Naive thymus-derived CD4-positive, alpha-beta T cell (primary cell): ENCODE results near the gene TAAR2. TPM values are rescaled to one million over a fixed set of nuclear protein-coding genes. Genes with fewer than 3 reads are reported as not detected.

Source experiments
- ATAC-seq: fragments of 150-1000 bp; cut with Tn5 transposase; 2 replicates; pipeline ENCODE4 v1.10.0; 2021; ENCODE audit warnings: mild to moderate bottlenecking, moderate library complexity
- CTCF ChIA-PET: fragments of 350-600 bp; sonication (Branson Sonifier 250); formaldehyde crosslinking; loops from one replicate; lab custom pipeline; 2021; ENCODE audit warnings: antibody characterized with exemption; lab: Charles Lee
- POLR2A ChIA-PET: fragments of 350-600 bp; sonication (Branson Sonifier 250); formaldehyde crosslinking; loops from one replicate; lab custom pipeline; 2021; ENCODE audit warnings: antibody characterized with exemption, inconsistent platforms; lab: Charles Lee
- DNase-seq, 9 donors: peaks; one replicate each; pipeline versions ENCODE4 v3.0.0 to v3.0.0-alpha.2; 2020 to 2022; ENCODE audit warnings: mixed read lengths in 1 of 9
- H3K27ac ChIP-seq: one replicate; pipeline ENCODE4 v1.7.0; 2013; ENCODE audit warnings: mild to moderate bottlenecking, low read depth, low read length, moderate library complexity
- H3K27me3 ChIP-seq, 2 donors: one replicate each; pipeline ENCODE4 v1.7.0; 2013; ENCODE audit warnings: low read length in 2 of 2, mild to moderate bottlenecking in 2 of 2, moderate library complexity in 2 of 2; ENCODE audit not compliant: control insufficient read depth in 2 of 2, insufficient read depth in 2 of 2
- H3K36me3 ChIP-seq, 3 experiments: 1 replicate in 2 of 3; 2 replicates in 1 of 3; pipeline ENCODE4 v1.7.0; 2013; ENCODE audit warnings: low read length in 3 of 3, mild to moderate bottlenecking in 3 of 3, moderate library complexity in 1 of 3; ENCODE audit not compliant: insufficient read depth in 3 of 3, control insufficient read depth in 2 of 3
- H3K4me1 ChIP-seq, 2 donors: one replicate each; pipeline ENCODE4 v1.7.0; 2013; ENCODE audit warnings: low read length in 2 of 2, mild to moderate bottlenecking in 2 of 2, moderate library complexity in 1 of 2; ENCODE audit not compliant: control insufficient read depth in 2 of 2, insufficient read depth in 2 of 2
- H3K4me3 ChIP-seq: 2 replicates; pipeline ENCODE4 v1.7.0; 2013; ENCODE audit warnings: mild to moderate bottlenecking, low read length
- H3K9me3 ChIP-seq, 3 experiments: 1 replicate in 2 of 3; 2 replicates in 1 of 3; pipeline ENCODE4 v1.7.0; 2013; ENCODE audit warnings: low read length in 3 of 3; ENCODE audit not compliant: control insufficient read depth in 2 of 3
- H3K27ac Mint-ChIP-seq, 9 donors: one replicate each; pipeline ENCODE4 v1.8.0; 2020 to 2022; ENCODE audit warnings: mixed read lengths in 9 of 9, mild to moderate bottlenecking in 8 of 9, moderate library complexity in 5 of 9, inconsistent platforms in 2 of 9
- H3K27me3 Mint-ChIP-seq, 5 donors: one replicate each; pipeline ENCODE4 v1.8.0; 2021 to 2022; ENCODE audit warnings: mixed read lengths in 5 of 5, mild to moderate bottlenecking in 1 of 5
- H3K36me3 Mint-ChIP-seq, 5 donors: one replicate each; pipeline ENCODE4 v1.8.0; 2020 to 2022; ENCODE audit warnings: mixed read lengths in 5 of 5, mild to moderate bottlenecking in 3 of 5, inconsistent platforms in 1 of 5
- H3K4me1 Mint-ChIP-seq, 7 donors: one replicate each; pipeline ENCODE4 v1.8.0; 2020 to 2022; ENCODE audit warnings: mixed read lengths in 7 of 7, mild to moderate bottlenecking in 3 of 7, inconsistent platforms in 1 of 7
- H3K4me3 Mint-ChIP-seq, 10 donors: one replicate each; pipeline ENCODE4 v1.8.0; 2020 to 2022; ENCODE audit warnings: mild to moderate bottlenecking in 10 of 10, mixed read lengths in 10 of 10, moderate library complexity in 6 of 10, inconsistent platforms in 2 of 10
- H3K9me3 Mint-ChIP-seq, 11 donors: one replicate each; pipeline ENCODE4 v1.8.0; 2020 to 2022; ENCODE audit warnings: mixed read lengths in 11 of 11, mild to moderate bottlenecking in 4 of 11, inconsistent platforms in 1 of 11, moderate library complexity in 1 of 11
- intact Hi-C, 2 donors: fragments of 100-400 bp; cut with micrococcal nuclease; formaldehyde crosslinking; loops; one replicate each; pipeline ENCODE4 v1.15.1; 2023
- polyA plus RNA-seq, 2 donors: library from polyadenylated mRNA; unstranded; fragments of 300-500 nt; fragmentation: Illumina TruSeq; gene quantifications; one replicate each; pipeline ENCODE4 v1.2.3, GENCODE V29; 2021
- total RNA-seq, 6 experiments: library from RNA in 5 of 6; stranded (reverse) in 5 of 6; gene quantifications; 1 replicate in 5 of 6; 2 replicates in 1 of 6; pipeline ENCODE4 v1.2.3 and lab custom pipeline; 2021 to 2026

TAAR2 gene
- total and polyA plus RNA-seq, 7 experiments from 2014 or later: not detected

DNA sequence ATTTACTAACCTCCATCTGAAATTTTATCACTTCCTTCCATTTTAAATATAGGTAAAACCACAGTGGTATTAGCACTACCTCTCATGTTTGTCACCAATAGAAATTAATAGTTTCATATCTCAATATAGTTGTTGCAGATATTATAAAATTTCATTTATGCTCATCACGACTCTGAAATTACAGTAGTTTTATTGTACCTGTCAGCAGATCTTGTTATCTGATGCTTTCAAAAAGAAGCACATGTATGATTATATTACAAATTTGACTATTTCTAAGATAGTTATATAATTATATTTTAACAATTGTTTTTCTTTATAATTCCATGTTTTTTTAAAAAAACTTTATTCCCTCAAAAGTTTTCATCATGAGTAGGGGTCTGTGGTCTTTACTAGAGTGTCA lies 39.4 kb downstream of the TAAR2 start:
- Mint-ChIP-seq H3K36me3 (no peaks in the 10 kb centered on the region), H3K27ac (no peak overlapping the region), H3K27me3 (peaks cover 7 to 55% (median 37%) of the 10 kb centered on the region in 5 donors), H3K4me3 (no peak overlapping the region), H3K4me1 (no peaks in the 10 kb centered on the region), H3K9me3 (peaks cover 0 to 7% (median 0%) of the 10 kb centered on the region in 11 donors)
- Histone ChIP-seq H3K36me3 (no peaks in the 10 kb centered on the region), H3K4me1 (no peaks in the 10 kb centered on the region), H3K27me3 (no peaks in the 10 kb centered on the region), H3K27ac (no peak overlapping the region), H3K9me3 (no peaks in the 10 kb centered on the region), H3K4me3 (no peak overlapping the region)
- ChIA-PET POLR2A (no interaction called here), CTCF (no interaction called here)
- ATAC-seq: no peak
- DNase-seq: no peak
- intact Hi-C loops: no loop called here

DNA sequence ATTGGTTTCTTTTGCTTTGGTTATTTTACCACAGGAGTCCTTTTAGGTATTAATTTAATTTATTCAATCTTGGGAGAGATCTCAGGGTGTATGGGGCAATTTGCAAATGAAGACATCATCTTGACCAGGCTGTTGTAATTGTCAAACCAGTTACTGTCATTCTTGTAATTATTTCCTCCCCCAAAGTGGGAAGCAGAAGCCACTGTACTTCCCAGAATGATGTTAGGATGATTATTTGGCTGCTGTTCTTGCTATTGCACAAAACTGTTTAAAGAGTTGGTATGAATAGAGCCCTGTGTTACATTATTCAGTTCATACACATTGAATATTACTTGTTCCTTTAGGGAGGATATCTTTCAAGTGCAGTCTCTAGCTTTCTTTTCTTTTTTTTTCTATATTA lies 52.3 kb downstream of the TAAR2 start:
- no peaks in the 10 kb centered on the region for H3K4me1 ChIP-seq
- ATAC-seq: no peak
- intact Hi-C loops: no loop called here
- no peak overlapping the region for H3K27ac ChIP-seq
- Mint-ChIP-seq H3K9me3 (no peaks in the 10 kb centered on the region), H3K27me3 (peaks cover 10 to 42% (median 36%) of the 10 kb centered on the region in 5 donors), H3K4me3 (no peak overlapping the region), H3K27ac (no peak overlapping the region), H3K4me1 (no peaks in the 10 kb centered on the region), H3K36me3 (no peaks in the 10 kb centered on the region)
- H3K9me3 ChIP-seq: no peaks in the 10 kb centered on the region
- ChIA-PET POLR2A (no interaction called here), CTCF (interaction anchor here (0.6 kb wide), 1 partner anchor 23 kb away, joined by 3 read pairs; no protein-coding TSS in a partner anchor)
- no peaks in the 10 kb centered on the region for H3K27me3 ChIP-seq
- H3K36me3 ChIP-seq: no peaks in the 10 kb centered on the region
- DNase-seq: no peak
- no peak overlapping the region for H3K4me3 ChIP-seq

DNA sequence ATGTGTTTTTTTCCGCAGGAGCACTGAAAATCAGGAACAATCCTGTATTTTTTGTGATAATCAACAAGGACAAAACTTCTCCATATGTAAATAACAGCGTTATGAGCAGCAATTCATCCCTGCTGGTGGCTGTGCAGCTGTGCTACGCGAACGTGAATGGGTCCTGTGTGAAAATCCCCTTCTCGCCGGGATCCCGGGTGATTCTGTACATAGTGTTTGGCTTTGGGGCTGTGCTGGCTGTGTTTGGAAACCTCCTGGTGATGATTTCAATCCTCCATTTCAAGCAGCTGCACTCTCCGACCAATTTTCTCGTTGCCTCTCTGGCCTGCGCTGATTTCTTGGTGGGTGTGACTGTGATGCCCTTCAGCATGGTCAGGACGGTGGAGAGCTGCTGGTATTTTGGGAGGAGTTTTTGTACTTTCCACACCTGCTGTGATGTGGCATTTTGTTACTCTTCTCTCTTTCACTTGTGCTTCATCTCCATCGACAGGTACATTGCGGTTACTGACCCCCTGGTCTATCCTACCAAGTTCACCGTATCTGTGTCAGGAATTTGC lies 53.8 kb downstream of the TAAR2 start, which contains the start of gene TAAR6:
TSS of gene TAAR6 (plus strand) at position 102 of the 557 bp plus-strand sequence. CDS start at position 102, 0 bp downstream.
- Mint-ChIP-seq H3K4me3 (no peak within 1 kb of the TSS), H3K4me1 (no peaks in the 10 kb centered on the region), H3K27ac (no peak within 1 kb of the TSS), H3K9me3 (no peaks in the 10 kb centered on the region), H3K27me3 (peaks cover 10 to 42% (median 38%) of the 10 kb centered on the region in 5 donors), H3K36me3 (no peaks in the 10 kb centered on the region)
- no peaks in the 10 kb centered on the region for H3K27me3 ChIP-seq
- no peak within 1 kb of the TSS for H3K4me3 ChIP-seq
- ChIA-PET POLR2A (no interaction called here), CTCF (no interaction called here)
- no peaks in the 10 kb centered on the region for H3K9me3 ChIP-seq
- ATAC-seq (no peak), DNase-seq (no peak)
- H3K27ac ChIP-seq: no peak within 1 kb of the TSS
- no peaks in the 10 kb centered on the region for H3K4me1 ChIP-seq
- H3K36me3 ChIP-seq: no peaks in the 10 kb centered on the region
- intact Hi-C loops: no loop called here

DNA sequence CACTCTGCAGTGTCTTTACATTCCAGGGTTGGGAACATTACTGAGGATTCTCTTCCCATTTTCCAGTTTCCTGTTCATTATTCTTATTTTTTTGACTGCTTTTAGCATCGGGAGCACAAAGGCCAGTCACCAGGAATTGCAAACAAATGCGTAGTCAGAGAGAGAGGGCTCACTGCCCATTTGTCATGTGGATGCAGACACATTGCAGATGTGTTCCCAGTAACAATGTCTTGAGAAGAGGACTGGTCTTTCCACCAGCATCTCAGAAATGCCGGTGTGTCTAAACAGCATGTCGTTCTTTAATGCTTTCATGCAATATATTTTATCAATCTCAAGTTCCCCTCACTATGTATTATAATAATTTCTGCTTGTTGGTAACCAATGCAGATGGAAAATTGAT lies 54.9 kb downstream of the TAAR2 start:
- ChIA-PET CTCF (no interaction called here), POLR2A (no interaction called here)
- no peak overlapping the region for H3K4me3 Mint-ChIP-seq
- H3K4me1 ChIP-seq: no peaks in the 10 kb centered on the region
- no peaks in the 10 kb centered on the region for H3K9me3 Mint-ChIP-seq
- intact Hi-C loops: no loop called here
- H3K27me3 Mint-ChIP-seq: peaks cover 10 to 43% (median 39%) of the 10 kb centered on the region in 5 donors
- H3K9me3 ChIP-seq: no peaks in the 10 kb centered on the region
- H3K36me3 ChIP-seq: no peaks in the 10 kb centered on the region
- no peak overlapping the region for H3K4me3 ChIP-seq
- H3K27me3 ChIP-seq: no peaks in the 10 kb centered on the region
- H3K4me1 Mint-ChIP-seq: no peaks in the 10 kb centered on the region
- ATAC-seq: no peak
- no peak overlapping the region for H3K27ac Mint-ChIP-seq
- no peak overlapping the region for H3K27ac ChIP-seq
- no peaks in the 10 kb centered on the region for H3K36me3 Mint-ChIP-seq
- no peak for DNase-seq

DNA sequence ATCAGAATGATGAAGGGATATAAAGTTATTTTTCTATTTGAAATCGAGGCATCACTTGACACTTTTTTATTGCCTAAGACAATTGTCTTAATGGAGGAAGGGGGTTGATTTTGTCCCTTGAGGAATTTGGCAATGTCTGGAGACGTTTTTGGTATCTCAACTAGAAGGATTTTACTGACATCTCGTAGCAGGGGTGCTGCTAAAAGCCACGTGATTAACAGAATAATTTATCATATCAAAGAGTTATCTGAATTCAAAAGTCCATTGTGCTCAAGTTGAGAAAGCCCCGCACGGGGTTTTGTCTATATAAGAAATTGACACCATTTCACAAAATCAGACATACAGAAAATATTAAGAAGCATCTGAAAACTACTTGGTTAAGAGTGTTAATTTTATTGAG lies 55.5 kb downstream of the TAAR2 start:
- H3K27ac Mint-ChIP-seq: no peak overlapping the region
- ATAC-seq (no peak), DNase-seq (no peak)
- CTCF ChIA-PET: no interaction called here
- peaks cover 8 to 39% (median 35%) of the 10 kb centered on the region in 5 donors for H3K27me3 Mint-ChIP-seq
- no peaks in the 10 kb centered on the region for H3K4me1 Mint-ChIP-seq
- intact Hi-C loops: no loop called here
- Histone ChIP-seq H3K4me1 (no peaks in the 10 kb centered on the region), H3K27ac (no peak overlapping the region), H3K9me3 (no peaks in the 10 kb centered on the region), H3K36me3 (no peaks in the 10 kb centered on the region), H3K27me3 (no peaks in the 10 kb centered on the region), H3K4me3 (no peak overlapping the region)
- POLR2A ChIA-PET: no interaction called here
- H3K36me3 Mint-ChIP-seq: no peaks in the 10 kb centered on the region
- no peaks in the 10 kb centered on the region for H3K9me3 Mint-ChIP-seq
- H3K4me3 Mint-ChIP-seq: no peak overlapping the region

DNA sequence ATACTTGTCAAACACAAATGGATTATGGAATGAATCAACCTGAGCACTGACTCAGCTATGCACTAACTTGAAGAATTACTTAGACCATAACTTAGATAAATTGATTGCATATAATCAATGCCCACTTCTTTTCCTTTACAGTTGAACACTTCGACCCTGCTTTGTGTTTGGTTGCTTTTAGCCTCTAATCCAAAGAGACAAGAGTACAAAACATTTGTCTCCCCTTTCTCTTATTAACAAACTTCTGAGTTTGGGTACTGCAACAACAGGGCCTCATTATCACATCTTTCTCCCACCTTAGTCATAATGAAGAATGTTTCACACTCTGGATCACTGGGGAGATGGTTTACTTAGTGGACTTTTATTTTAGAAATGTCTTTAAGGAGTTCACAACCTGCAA lies 56.5 kb downstream of the TAAR2 start:
- no peaks in the 10 kb centered on the region for H3K9me3 ChIP-seq
- intact Hi-C loops: no loop called here
- peaks cover 7 to 37% (median 35%) of the 10 kb centered on the region in 5 donors for H3K27me3 Mint-ChIP-seq
- no peaks in the 10 kb centered on the region for H3K36me3 ChIP-seq
- H3K36me3 Mint-ChIP-seq: no peaks in the 10 kb centered on the region
- CTCF ChIA-PET: no interaction called here
- H3K9me3 Mint-ChIP-seq: no peaks in the 10 kb centered on the region
- H3K4me3 Mint-ChIP-seq: no peak overlapping the region
- no peaks in the 10 kb centered on the region for H3K4me1 Mint-ChIP-seq
- H3K4me1 ChIP-seq: no peaks in the 10 kb centered on the region
- H3K4me3 ChIP-seq: no peak overlapping the region
- H3K27ac Mint-ChIP-seq: no peak overlapping the region
- H3K27me3 ChIP-seq: no peaks in the 10 kb centered on the region
- DNase-seq: no peak
- H3K27ac ChIP-seq: no peak overlapping the region
- no peak for ATAC-seq
- POLR2A ChIA-PET: no interaction called here
